Adrenal gland (tissue), 12 donors: ENCODE measurements around the gene RASSF8. TPM values are rescaled to one million over a fixed set of nuclear protein-coding genes. Genes with fewer than 3 reads are reported as not detected.

Experiments
- DNase-seq, 7 donors: peaks; one replicate each; pipeline ENCODE4 v3.0.0-alpha.2; 2019 to 2020
- H3K27ac ChIP-seq, 5 donors: fragments of 200-600 bp; sonication (generic) in 4 of 5; 1 replicate in 3 of 5; 2 replicates in 2 of 5; pipeline versions ENCODE4 v1.5.1 to v1.8.0; 2016 to 2020; ENCODE audit warnings: mild to moderate bottlenecking in 1 of 5
- H3K27me3 ChIP-seq: fragments of 200-600 bp; 2 replicates; pipeline ENCODE4 v1.8.0; 2021
- H3K36me3 ChIP-seq, 2 donors: fragments of 200-600 bp; replicated peaks in 1 of 2; 1 replicate in 1 of 2; 2 replicates in 1 of 2; pipeline versions ENCODE4 v1.5.1 to v1.8.0; 2018 to 2022
- H3K4me1 ChIP-seq, 2 donors: fragments of 200-600 bp; replicated peaks in 1 of 2; 1 replicate in 1 of 2; 2 replicates in 1 of 2; pipeline versions ENCODE4 v1.5.1 to v1.8.0; 2018 to 2021
- H3K4me3 ChIP-seq, 4 donors: fragments of 200-600 bp; sonication (generic) in 3 of 4; one replicate each; pipeline ENCODE4 v1.5.1; 2016 to 2018
- H3K9me3 ChIP-seq, 3 donors: fragments of 200-600 bp; sonication (generic) in 1 of 3; replicated peaks in 1 of 3; 1 replicate in 2 of 3; 2 replicates in 1 of 3; pipeline versions ENCODE4 v1.5.1 to v1.8.0; 2016 to 2021
- POLR2A ChIP-seq, 2 donors: fragments of 450-650 bp; IDR thresholded peaks; one replicate each; pipeline ENCODE4 v1.6.1; 2017; ENCODE audit warnings: antibody characterized with exemption in 2 of 2, mild to moderate bottlenecking in 2 of 2, moderate library complexity in 1 of 2
- WGBS, 4 donors: extraction: QIAGEN DNeasy Blood & Tissue Kit in 2 of 4; methylation state at CpG; one replicate each; pipeline versions ENCODE4 v1.1.5 to v1.1.7; 2013 to 2017; 5-methylcytosine and 5-hydroxymethylcytosine counted together
- intact Hi-C, 2 donors: fragments of 100-400 bp; cut with DNase I; formaldehyde crosslinking; loops; one replicate each; pipeline versions ENCODE4 v1.14.1 to v1.15.0; 2022 to 2023
- polyA plus RNA-seq, 3 donors: library from polyadenylated mRNA; stranded (reverse); fragments of 200-250 nt in 2 of 3; fragments of 350-450 nt in 1 of 3; fragmentation: Illumina TruSeq in 1 of 3; extraction: RNeasy Lipid Tissue Mini Kit (QIAGEN cat#74804) in 1 of 3; gene quantifications; one replicate each; pipeline ENCODE4 v1.2.3, GENCODE V29; 2013 to 2014
- total RNA-seq, 9 donors: library from RNA; depleted of rRNA in 4 of 9; stranded (reverse); fragments of >200 nt in 4 of 9; fragments of 120-200 nt in 1 of 9; fragmentation: NEBNext Ultra II Directional in 1 of 9; extraction: Animal tissue kit (Norgen Biotek cat#: 25700) in 1 of 9; gene quantifications; one replicate each; pipeline versions ENCODE4 v1.1.0 to v1.2.4, GENCODE V29; 2013 to 2023
- TF ChIP-seq, protein P1 (sequence below), 6 experiments: fragments of 450-650 bp in 4 of 6; fragments of 200-600 bp in 2 of 6; sonication (generic) in 1 of 6; IDR thresholded peaks; 1 replicate in 5 of 6; 2 replicates in 1 of 6; pipeline versions ENCODE4 v1.5.1 to v1.8.0; 2016 to 2021; ENCODE audit warnings: antibody characterized with exemption in 6 of 6, mild to moderate bottlenecking in 2 of 6, moderate library complexity in 1 of 6
- donor health status: healthy with polysubstance abuse.
- donor health status: Bipolar disorder and iron deficiency.
- donor health status: DM: yes; HTN: yes; CAD: no.
- donor health status: DM: no; HTN: no; CAD: no.
- donor health status: DM: no; HTN: no; CAD: no.
- donor health status: DM: yes; HTN: yes; CAD: no.

RASSF8 gene
- total and polyA plus RNA-seq, 12 donors: 6.5 to 85.7 (median 43.9) TPM

DNA sequence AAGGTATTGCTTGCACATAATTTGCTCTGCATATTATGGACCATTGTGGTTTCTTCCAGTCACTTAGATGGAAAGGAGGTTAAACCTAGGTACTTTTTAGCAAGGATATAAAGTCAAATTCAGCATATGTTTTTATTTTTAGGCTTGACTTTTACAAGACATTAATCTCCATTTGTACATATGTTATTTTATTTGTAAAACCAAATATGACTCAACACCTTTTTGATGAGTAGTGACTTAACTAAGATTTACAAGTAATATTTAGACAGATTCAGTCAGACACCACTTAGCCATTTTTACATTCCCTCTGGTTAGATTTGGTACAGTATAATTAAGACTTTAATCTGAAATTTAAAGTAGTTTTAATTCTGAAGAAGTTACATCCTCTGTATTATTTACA lies 111.3 kb downstream of the RASSF8 start:
- no peak for DNase-seq
- Histone ChIP-seq H3K9me3 (no peaks in the 10 kb centered on the region), H3K4me1 (no peaks in the 10 kb centered on the region), H3K27ac (no peak overlapping the region), H3K27me3 (no peaks in the 10 kb centered on the region), H3K36me3 (no peaks in the 10 kb centered on the region), H3K4me3 (no peak overlapping the region)
- TF ChIP-seq, protein P1, sequence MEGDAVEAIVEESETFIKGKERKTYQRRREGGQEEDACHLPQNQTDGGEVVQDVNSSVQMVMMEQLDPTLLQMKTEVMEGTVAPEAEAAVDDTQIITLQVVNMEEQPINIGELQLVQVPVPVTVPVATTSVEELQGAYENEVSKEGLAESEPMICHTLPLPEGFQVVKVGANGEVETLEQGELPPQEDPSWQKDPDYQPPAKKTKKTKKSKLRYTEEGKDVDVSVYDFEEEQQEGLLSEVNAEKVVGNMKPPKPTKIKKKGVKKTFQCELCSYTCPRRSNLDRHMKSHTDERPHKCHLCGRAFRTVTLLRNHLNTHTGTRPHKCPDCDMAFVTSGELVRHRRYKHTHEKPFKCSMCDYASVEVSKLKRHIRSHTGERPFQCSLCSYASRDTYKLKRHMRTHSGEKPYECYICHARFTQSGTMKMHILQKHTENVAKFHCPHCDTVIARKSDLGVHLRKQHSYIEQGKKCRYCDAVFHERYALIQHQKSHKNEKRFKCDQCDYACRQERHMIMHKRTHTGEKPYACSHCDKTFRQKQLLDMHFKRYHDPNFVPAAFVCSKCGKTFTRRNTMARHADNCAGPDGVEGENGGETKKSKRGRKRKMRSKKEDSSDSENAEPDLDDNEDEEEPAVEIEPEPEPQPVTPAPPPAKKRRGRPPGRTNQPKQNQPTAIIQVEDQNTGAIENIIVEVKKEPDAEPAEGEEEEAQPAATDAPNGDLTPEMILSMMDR (IDR thresholded peaks at IDR 0.05): no peak
- no peak for TF ChIP-seq POLR2A (IDR thresholded peaks at IDR 0.05)
- intact Hi-C loops: no loop called here

DNA sequence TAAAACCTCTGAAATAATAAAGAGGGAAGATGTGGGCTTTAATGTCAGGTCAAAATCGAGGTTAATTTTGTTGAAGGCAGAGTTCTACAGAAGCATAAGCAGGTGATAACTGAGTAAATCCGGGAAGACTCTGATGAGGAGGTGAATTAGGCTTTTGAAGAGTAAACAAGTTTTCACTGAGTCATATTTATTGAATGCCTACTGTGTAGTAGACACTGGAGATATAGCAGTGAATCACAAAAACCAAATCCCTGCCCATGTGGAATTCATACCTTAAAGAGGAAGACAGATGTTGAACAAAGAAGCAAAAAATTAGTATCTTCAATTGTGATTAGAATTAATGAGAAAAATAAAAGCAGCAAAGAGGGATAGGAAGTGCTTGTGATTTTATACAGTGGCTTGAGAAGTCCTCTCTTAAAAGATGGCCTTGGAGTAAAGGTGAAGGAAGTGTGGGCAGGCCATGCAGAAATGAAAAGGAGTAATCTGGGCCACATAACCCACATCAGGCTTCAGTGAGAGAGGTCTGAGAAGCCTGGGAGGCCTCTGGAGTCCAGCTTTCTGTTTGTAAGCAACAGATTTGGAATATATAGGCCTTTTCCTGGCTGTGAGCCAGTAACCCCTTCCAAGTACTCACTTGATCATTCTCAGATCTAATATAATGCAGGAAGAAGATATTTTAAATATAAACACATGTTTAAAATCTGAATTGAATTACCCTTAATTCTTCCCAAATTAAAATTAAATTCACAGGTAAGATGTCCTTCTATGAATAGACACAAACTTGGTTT lies 119.6 kb downstream of the RASSF8 start:
- no peak for DNase-seq
- no peak for TF ChIP-seq POLR2A (IDR thresholded peaks at IDR 0.05)
- TF ChIP-seq, protein P1 (IDR thresholded peaks at IDR 0.05): no peak
- WGBS, 4 donors: 91 to 95% (median 95%) methylated on average over 2 of the region's 2 CpGs
- no peaks in the 10 kb centered on the region for H3K4me1 ChIP-seq
- no peak overlapping the region for H3K4me3 ChIP-seq
- H3K27ac ChIP-seq: no peak overlapping the region
- H3K36me3 ChIP-seq: no peaks in the 10 kb centered on the region
- intact Hi-C loops: no loop called here
- no peaks in the 10 kb centered on the region for H3K27me3 ChIP-seq
- no peaks in the 10 kb centered on the region for H3K9me3 ChIP-seq

DNA sequence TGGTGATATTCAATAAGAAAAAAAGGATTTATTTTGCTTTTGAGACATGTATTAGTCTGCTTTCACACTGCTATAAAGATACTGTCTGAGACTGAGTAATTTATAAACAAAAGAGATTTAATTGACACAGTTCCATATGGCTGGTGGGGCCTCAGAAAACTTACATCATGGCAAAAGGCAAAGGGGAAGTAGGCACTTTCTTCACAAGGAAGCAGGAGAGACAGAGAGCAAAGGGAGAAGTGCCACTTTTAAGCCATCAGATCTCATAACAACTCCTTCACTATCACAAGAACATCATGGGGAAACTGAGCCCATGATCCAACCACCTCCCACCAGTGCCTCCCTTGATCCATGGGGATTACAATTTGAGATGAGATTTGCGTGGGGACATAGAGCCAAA lies 122.4 kb downstream of the RASSF8 start:
- no peaks in the 10 kb centered on the region for H3K9me3 ChIP-seq
- DNase-seq: no peak
- H3K4me1 ChIP-seq: no peaks in the 10 kb centered on the region
- no peak overlapping the region for H3K27ac ChIP-seq
- H3K27me3 ChIP-seq: no peaks in the 10 kb centered on the region
- 98 to 100% (median 100%) methylated on average over 1 of the region's 1 CpG for WGBS, 4 donors
- intact Hi-C loops: no loop called here
- H3K4me3 ChIP-seq: no peak overlapping the region
- no peaks in the 10 kb centered on the region for H3K36me3 ChIP-seq
- TF ChIP-seq POLR2A (IDR thresholded peaks at IDR 0.05): no peak
- TF ChIP-seq, protein P1 (IDR thresholded peaks at IDR 0.05): no peak

DNA sequence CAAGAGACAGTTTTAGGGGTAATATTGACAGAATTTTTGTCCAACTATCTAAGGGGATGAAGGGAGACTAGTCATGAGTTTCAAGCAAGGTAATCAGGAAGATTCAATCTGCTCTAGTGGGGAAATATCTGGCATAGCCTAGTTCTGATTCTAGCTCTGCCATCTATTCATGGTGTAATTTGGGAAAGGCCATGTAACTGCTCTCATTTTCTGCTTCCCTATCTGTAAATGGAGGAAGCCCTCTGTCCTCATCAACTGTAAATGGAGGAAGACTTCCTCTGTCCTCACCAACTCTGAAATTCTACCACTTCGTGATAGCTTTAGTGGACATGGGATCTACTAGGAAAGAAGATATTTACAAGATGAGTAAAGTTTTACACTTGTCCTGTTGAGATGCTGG lies 128.5 kb downstream of the RASSF8 start:
- WGBS, 4 donors: 76 to 95% (median 90%) methylated on average over 1 of the region's 1 CpG
- H3K27me3 ChIP-seq: no peaks in the 10 kb centered on the region
- TF ChIP-seq, protein P1 (IDR thresholded peaks at IDR 0.05): no peak
- no peak for TF ChIP-seq POLR2A (IDR thresholded peaks at IDR 0.05)
- no peak overlapping the region for H3K27ac ChIP-seq
- no peaks in the 10 kb centered on the region for H3K4me1 ChIP-seq
- DNase-seq: no peak
- no peaks in the 10 kb centered on the region for H3K9me3 ChIP-seq
- H3K4me3 ChIP-seq: no peak overlapping the region
- intact Hi-C loops: no loop called here
- no peaks in the 10 kb centered on the region for H3K36me3 ChIP-seq
